ENCODE results near the gene EDDM13.
"Not testable (repeated sequence)": the region's sequence is repeated elsewhere in the genome, so short reads cannot be mapped to it uniquely, and the experiment has no call there.

The EDDM13 gene

GRCh38 chr19:56319991-56320390 is 47.4 kb downstream of the EDDM13 start:
- no peak for DNase-seq (ENCODE audit: low read depth in 2 of 2, low spot score in 1 of 2)

GRCh38 chr19:56321254-56321988 is 48.9 kb downstream of the EDDM13 start:
- DNase-seq (ENCODE audit: low read depth in 2 of 2, low spot score in 1 of 2): no peak

GRCh38 chr19:56321989-56322440 is 49.5 kb downstream of the EDDM13 start:
- DNase-seq (ENCODE audit: low read depth in 2 of 2, low spot score in 1 of 2): no peak

GRCh38 chr19:56324436-56324835 is 51.9 kb downstream of the EDDM13 start:
- no peak for DNase-seq (ENCODE audit: low read depth in 2 of 2, low spot score in 1 of 2)

GRCh38 chr19:56332695-56333094 is 60.1 kb downstream of the EDDM13 start:
- DNase-seq (ENCODE audit: low read depth in 2 of 2, low spot score in 1 of 2): no peak

- DNase-seq (ENCODE audit: low read depth in 2 of 2, low spot score in 1 of 2): no peak
Observed at GRCh38 chr19:56333506-56333905, 61.0 kb downstream of the EDDM13 start.

- DNase-seq (ENCODE audit: low read depth in 2 of 2, low spot score in 1 of 2): not testable (repeated sequence)
Observed at GRCh38 chr19:56335371-56335770, 62.8 kb downstream of the EDDM13 start.

- DNase-seq (ENCODE audit: low read depth in 2 of 2, low spot score in 1 of 2): not testable (repeated sequence)
Observed at GRCh38 chr19:56337077-56337476, 64.5 kb downstream of the EDDM13 start.

GRCh38 chr19:56339031-56339430 is 66.5 kb downstream of the EDDM13 start:
- DNase-seq (ENCODE audit: low read depth in 2 of 2, low spot score in 1 of 2): not testable (repeated sequence)

- DNase-seq (ENCODE audit: low read depth in 2 of 2, low spot score in 1 of 2): no peak
Observed at GRCh38 chr19:56341948-56342347, 69.4 kb downstream of the EDDM13 start.

GRCh38 chr19:56347163-56347778 is 74.7 kb downstream of the EDDM13 start:
- no peak for DNase-seq (ENCODE audit: low read depth in 2 of 2, low spot score in 1 of 2)

GRCh38 chr19:56348289-56348877 is 75.8 kb downstream of the EDDM13 start:
- DNase-seq (ENCODE audit: low read depth in 2 of 2, low spot score in 1 of 2): no peak

GRCh38 chr19:56350416-56351045 is 78.0 kb downstream of the EDDM13 start:
- no peak for DNase-seq (ENCODE audit: low read depth in 2 of 2, low spot score in 1 of 2)

GRCh38 chr19:56351208-56351607 is 78.7 kb downstream of the EDDM13 start:
- DNase-seq (ENCODE audit: low read depth in 2 of 2, low spot score in 1 of 2): no peak

GRCh38 chr19:56355517-56355916 is 83.0 kb downstream of the EDDM13 start:
- no peak for DNase-seq (ENCODE audit: low read depth in 2 of 2, low spot score in 1 of 2)

- no peak for DNase-seq (ENCODE audit: low read depth in 2 of 2, low spot score in 1 of 2)
Observed at GRCh38 chr19:56356944-56357343, 84.4 kb downstream of the EDDM13 start.
